ENCODE results near the gene ATP4B. TPM values are rescaled to one million over a fixed set of nuclear protein-coding genes. Genes with fewer than 3 reads are reported as not detected.

The ATP4B gene
- total and polyA plus RNA-seq, 7 donors, result 0.04 TPM; not detected in 6

DNA sequence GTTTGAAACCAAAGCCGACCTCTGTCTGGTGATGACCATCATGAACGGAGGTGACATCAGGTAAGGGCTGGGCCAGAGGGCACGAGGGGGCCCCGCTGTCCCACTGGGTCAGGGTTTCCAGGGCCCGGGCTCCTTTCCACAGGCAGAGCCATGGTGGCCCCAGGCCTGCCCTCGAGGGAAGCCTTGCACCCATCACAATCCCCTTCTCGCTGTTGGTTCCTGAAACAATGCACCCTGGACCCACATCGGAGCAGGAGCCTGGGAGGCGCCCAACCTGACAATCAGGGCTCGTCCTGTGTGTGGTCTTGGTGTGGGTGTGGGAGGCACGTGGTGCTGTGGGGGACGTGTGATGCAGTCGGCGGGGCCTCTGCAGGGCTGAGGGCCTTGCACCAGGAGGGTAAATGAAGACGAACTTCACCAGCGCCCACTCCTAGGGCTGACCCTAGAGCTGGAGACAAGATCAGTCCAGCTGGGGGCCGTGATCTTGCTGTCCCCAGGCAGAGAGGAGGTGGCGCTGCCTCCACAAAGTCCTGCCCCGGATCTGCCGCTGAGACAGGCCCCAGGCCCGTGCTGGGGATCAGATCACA, 11.8 kb upstream of the ATP4B start:
- Histone ChIP-seq H3K4me1 (no peaks in the 10 kb centered on the region), H3K9me3 (no peaks in the 10 kb centered on the region), H3K27ac (no peak overlapping the region), H3K36me3 (ENCODE audit: insufficient read depth in 1 of 2, low read depth in 1 of 2) (no peaks in the 10 kb centered on the region), H3K4me3 (no peak overlapping the region), H3K27me3 (ENCODE audit: insufficient read depth in 3 of 3, low read length in 2 of 3) (peaks cover 0 to 5% (median 2%) of the 10 kb centered on the region in 3 donors)
- intact Hi-C loops (cut with DNase I), result no loop called here
- DNase-seq (peak in 1 of 2 donors; percentile 47), ATAC-seq (peak in 1 of 4 donors; percentile 15)
- TF ChIP-seq, protein P1, sequence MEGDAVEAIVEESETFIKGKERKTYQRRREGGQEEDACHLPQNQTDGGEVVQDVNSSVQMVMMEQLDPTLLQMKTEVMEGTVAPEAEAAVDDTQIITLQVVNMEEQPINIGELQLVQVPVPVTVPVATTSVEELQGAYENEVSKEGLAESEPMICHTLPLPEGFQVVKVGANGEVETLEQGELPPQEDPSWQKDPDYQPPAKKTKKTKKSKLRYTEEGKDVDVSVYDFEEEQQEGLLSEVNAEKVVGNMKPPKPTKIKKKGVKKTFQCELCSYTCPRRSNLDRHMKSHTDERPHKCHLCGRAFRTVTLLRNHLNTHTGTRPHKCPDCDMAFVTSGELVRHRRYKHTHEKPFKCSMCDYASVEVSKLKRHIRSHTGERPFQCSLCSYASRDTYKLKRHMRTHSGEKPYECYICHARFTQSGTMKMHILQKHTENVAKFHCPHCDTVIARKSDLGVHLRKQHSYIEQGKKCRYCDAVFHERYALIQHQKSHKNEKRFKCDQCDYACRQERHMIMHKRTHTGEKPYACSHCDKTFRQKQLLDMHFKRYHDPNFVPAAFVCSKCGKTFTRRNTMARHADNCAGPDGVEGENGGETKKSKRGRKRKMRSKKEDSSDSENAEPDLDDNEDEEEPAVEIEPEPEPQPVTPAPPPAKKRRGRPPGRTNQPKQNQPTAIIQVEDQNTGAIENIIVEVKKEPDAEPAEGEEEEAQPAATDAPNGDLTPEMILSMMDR (IDR thresholded peaks at IDR 0.05), result no peak
- WGBS, 3 donors, result 87 to 91% (median 89%) methylated on average over 21 of the region's 21 CpGs

DNA sequence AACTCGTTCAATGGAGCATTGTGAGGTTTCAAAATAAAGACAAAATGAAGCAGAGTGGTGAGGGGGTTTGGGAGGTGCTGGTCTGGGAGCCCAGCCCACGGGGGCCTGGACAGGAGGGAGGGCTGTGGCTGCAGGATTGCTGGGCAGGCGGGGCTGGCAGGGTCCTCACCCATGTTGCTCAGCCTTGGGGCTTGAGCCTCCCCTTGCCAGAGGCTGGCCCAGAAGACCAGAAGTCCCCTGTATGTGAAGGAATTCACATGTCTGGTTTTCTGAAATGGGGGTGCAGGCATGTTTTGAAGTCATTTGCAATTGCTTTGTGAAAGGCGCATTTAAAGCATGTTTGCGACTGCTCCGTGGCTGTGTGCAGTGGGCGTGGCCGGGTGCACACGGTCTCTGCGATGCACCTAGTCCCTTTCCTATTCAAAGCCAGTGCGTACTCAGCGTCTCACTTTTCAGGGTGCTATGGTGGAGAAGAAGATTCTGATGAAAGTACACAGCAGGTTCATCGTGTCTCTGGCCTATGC, 11.3 kb upstream of the ATP4B start:
- H3K36me3 ChIP-seq (ENCODE audit: insufficient read depth in 1 of 2, low read depth in 1 of 2), result no peaks in the 10 kb centered on the region
- H3K27ac ChIP-seq, result no peak overlapping the region
- H3K9me3 ChIP-seq, result no peaks in the 10 kb centered on the region
- WGBS, 3 donors, result 76 to 78% (median 76%) methylated on average over 13 of the region's 13 CpGs
- H3K4me3 ChIP-seq, result no peak overlapping the region
- DNase-seq (peak in 1 of 2 donors; percentile 40), ATAC-seq (no peak)
- intact Hi-C loops (cut with DNase I), result no loop called here
- TF ChIP-seq, protein P1 (IDR thresholded peaks at IDR 0.05), result no peak
- H3K4me1 ChIP-seq, result no peaks in the 10 kb centered on the region
- peaks cover 0 to 8% (median 7%) of the 10 kb centered on the region in 3 donors for H3K27me3 ChIP-seq (ENCODE audit: insufficient read depth in 3 of 3, low read length in 2 of 3)

DNA sequence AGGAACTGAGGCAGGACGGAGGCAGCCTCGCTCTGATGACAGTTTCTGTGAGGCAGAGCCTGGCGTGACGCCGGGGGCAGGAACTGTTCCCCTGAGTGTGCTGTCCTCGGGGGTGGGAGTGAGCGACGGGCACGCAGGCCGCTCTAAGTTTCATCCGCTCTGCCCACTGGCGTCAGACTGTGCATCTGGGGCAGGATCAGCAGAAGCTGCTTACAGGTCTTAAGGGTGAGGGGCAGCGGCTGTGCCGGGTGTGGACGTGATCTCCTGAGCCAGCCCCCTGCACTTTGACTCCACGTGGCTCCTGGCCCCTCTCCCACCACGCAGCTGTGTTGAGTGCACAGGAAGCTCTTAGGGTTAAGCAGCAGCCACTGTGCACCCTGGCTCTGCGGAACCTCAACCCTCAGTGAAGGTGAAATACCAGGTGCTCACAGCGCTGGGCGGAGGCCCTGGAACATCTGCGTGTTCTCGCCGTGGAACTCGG, 10.5 kb upstream of the ATP4B start:
- peak in 1 of 2 donors; percentile 31 for DNase-seq
- Histone ChIP-seq H3K27me3 (ENCODE audit: insufficient read depth in 3 of 3, low read length in 2 of 3) (peaks cover 0 to 10% (median 7%) of the 10 kb centered on the region in 3 donors), H3K4me3 (no peak overlapping the region), H3K9me3 (no peaks in the 10 kb centered on the region), H3K27ac (no peak overlapping the region), H3K36me3 (ENCODE audit: insufficient read depth in 1 of 2, low read depth in 1 of 2) (no peaks in the 10 kb centered on the region), H3K4me1 (no peaks in the 10 kb centered on the region)
- ATAC-seq, result no peak
- TF ChIP-seq, protein P1 (IDR thresholded peaks at IDR 0.05), result no peak
- WGBS, 3 donors, result 59 to 64% (median 61%) methylated on average over 23 to 24 of the region's 24 CpGs
- intact Hi-C loops (cut with DNase I), result no loop called here

DNA sequence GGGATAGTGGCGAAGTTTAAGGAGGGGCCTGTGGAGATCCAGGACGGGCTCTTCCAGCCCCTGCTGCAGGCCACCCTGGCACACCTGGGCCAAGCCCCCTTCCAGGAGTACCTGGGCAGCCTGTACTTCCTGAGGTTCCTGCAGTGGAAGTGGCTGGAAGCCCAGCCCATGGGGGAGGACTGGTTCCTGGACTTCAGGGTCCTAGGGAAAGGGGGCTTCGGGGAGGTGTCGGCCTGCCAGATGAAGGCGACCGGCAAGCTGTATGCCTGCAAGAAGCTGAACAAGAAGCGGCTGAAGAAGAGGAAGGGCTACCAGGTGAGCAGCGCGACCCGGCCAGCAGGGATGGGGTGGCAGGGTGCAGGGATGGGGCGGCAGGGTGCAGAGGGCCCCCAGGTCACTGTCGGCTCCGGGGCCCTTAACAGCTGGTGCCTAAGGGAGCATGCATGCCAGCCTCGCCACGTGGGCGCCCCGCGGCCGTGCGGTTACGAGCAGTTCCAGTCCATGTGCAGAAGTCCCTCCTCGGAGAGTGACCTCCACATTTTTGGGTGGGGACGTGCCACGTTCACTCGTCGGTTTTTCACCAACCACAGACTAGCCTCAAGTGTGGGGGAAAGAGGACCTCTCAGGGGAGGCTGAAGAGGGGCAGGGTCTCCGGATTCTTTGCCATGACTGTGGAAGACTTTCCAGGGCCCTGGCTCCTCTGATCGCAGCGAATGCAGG, 9.9 kb upstream of the ATP4B start:
- Histone ChIP-seq H3K36me3 (ENCODE audit: insufficient read depth in 1 of 2, low read depth in 1 of 2) (no peaks in the 10 kb centered on the region), H3K4me3 (no peak overlapping the region), H3K4me1 (no peaks in the 10 kb centered on the region), H3K9me3 (no peaks in the 10 kb centered on the region), H3K27ac (no peak overlapping the region), H3K27me3 (ENCODE audit: insufficient read depth in 3 of 3, low read length in 2 of 3) (peaks cover 0 to 10% (median 7%) of the 10 kb centered on the region in 3 donors)
- ATAC-seq, result no peak
- 81 to 85% (median 83%) methylated on average over 27 to 29 of the region's 29 CpGs for WGBS, 3 donors
- TF ChIP-seq, protein P1 (IDR thresholded peaks at IDR 0.05), result no peak
- intact Hi-C loops (cut with DNase I), result no loop called here
- DNase-seq, result peak in 1 of 2 donors; percentile 26
